GM12878 (cell line): ENCODE measurements around the gene AOAH. TPM values are rescaled to one million over a fixed set of nuclear protein-coding genes. Genes with fewer than 3 reads are reported as not detected.

Source experiments
- ATAC-seq: fragments of 200-7000 bp; cut with Tn5 transposase; 3 replicates; pipeline ENCODE4 v1.9.1; 2020; ENCODE audit warnings: mild to moderate bottlenecking, moderate library complexity
- BruUV-seq: library from RNA; stranded (reverse); fragments of 400-500 nt; replicated peaks from 2 replicates; lab custom pipeline; 2021; lab: Mats Ljungman, UMichigan
- CTCF ChIA-PET: fragments of 300-600 bp; sonication (Branson Sonifier 250); formaldehyde crosslinking; extraction: SDS; loops from one replicate; lab custom pipeline; 2021; ENCODE audit warnings: inconsistent platforms; lab: Yijun Ruan, JAX
- POLR2A ChIA-PET: fragments of 350-600 bp; formaldehyde crosslinking; extraction: SDS; loops from one replicate; lab custom pipeline; 2021; ENCODE audit warnings: inconsistent platforms; lab: Charles Lee
- RAD21 ChIA-PET: fragments of 300-600 bp; sonication (Branson Sonifier 250); formaldehyde crosslinking; loops from one replicate; lab custom pipeline; 2023; ENCODE audit warnings: antibody characterized with exemption; ENCODE audit not compliant: unreplicated experiment; lab: Charles Lee
- SMC1A ChIA-PET: fragments of 300-600 bp; sonication (Branson Sonifier 250); formaldehyde crosslinking; loops from one replicate; lab custom pipeline; 2023; ENCODE audit not compliant: unreplicated experiment, uncharacterized antibody; lab: Charles Lee
- DNase-seq: peaks from one replicate; pipeline ENCODE4 v3.0.0-alpha.2; 2011; ENCODE audit warnings: low read depth, low spot score
- FAIRE-seq: peaks from 3 replicates; lab custom pipeline; 2011; peaks lifted over from hg19 to GRCh38; lab: Jason Lieb, UNC
- H2AFZ ChIP-seq: 2 replicates; pipeline ENCODE4 v1.6.0; 2011; ENCODE audit warnings: low read depth, low read length, control low read depth; ENCODE audit not compliant: control insufficient read depth
- H3K27ac ChIP-seq: 2 replicates; pipeline ENCODE4 v1.5.1; 2011; ENCODE audit warnings: control low read depth; ENCODE audit not compliant: control insufficient read depth, insufficient read depth
- H3K27me3 ChIP-seq, 2 experiments: replicated peaks in 1 of 2; 2 replicates each; pipeline versions ENCODE4 v1.6.0 to v1.6.1; 2011; ENCODE audit warnings: low read length in 1 of 2; ENCODE audit not compliant: control insufficient read depth in 2 of 2, insufficient read depth in 2 of 2
- H3K36me3 ChIP-seq, 2 experiments: 2 replicates each; pipeline ENCODE4 v1.5.1; 2011; ENCODE audit warnings: low read length in 1 of 2; ENCODE audit not compliant: control insufficient read depth in 2 of 2, insufficient read depth in 2 of 2
- H3K4me1 ChIP-seq: 2 replicates; pipeline ENCODE4 v1.6.1; 2011; ENCODE audit warnings: mild to moderate bottlenecking, low read length, moderate library complexity, mixed read lengths; ENCODE audit not compliant: control insufficient read depth, insufficient read depth
- H3K4me2 ChIP-seq: 2 replicates; pipeline ENCODE4 v1.6.0; 2011; ENCODE audit warnings: control low read depth; ENCODE audit not compliant: control insufficient read depth, insufficient read depth
- H3K4me3 ChIP-seq: fragments of 200-600 bp; sonication (generic); 2 replicates; pipeline ENCODE4 v1.5.1; 2016
- H3K79me2 ChIP-seq: 2 replicates; pipeline ENCODE4 v1.6.0; 2011; ENCODE audit warnings: low read length; ENCODE audit not compliant: control insufficient read depth, insufficient read depth
- H3K9ac ChIP-seq: 2 replicates; pipeline ENCODE4 v1.8.0; 2011; ENCODE audit warnings: low read length, control low read depth, mixed read lengths; ENCODE audit not compliant: control insufficient read depth, insufficient read depth
- H3K9me3 ChIP-seq: replicated peaks from 3 replicates; pipeline ENCODE4 v1.5.1; 2011; ENCODE audit warnings: mild to moderate bottlenecking, low read length; ENCODE audit not compliant: control insufficient read depth, insufficient read depth
- H4K20me1 ChIP-seq: 2 replicates; pipeline ENCODE4 v1.6.0; 2011; ENCODE audit not compliant: control insufficient read depth, insufficient read depth
- BHLHE40 ChIP-seq, 2 experiments: fragments of 450-650 bp in 1 of 2; IDR thresholded peaks; 2 replicates each; pipeline ENCODE4 v1.6.1; 2011 to 2017; ENCODE audit warnings: low read depth in 2 of 2, borderline replicate concordance in 1 of 2, improper control_type of control experiment in 1 of 2, low read length in 1 of 2, mild to moderate bottlenecking in 1 of 2
- ETV6 ChIP-seq, 2 experiments: fragments of 450-650 bp in 1 of 2; IDR thresholded peaks in 1 of 2; conservative IDR thresholded peaks in 1 of 2; 2 replicates each; pipeline ENCODE4 v1.6.1; 2014; ENCODE audit warnings: antibody characterized with exemption in 1 of 2, borderline replicate concordance in 1 of 2, low read depth in 1 of 2, mild to moderate bottlenecking in 1 of 2, moderate library complexity in 1 of 2
- HCFC1 ChIP-seq: fragments of 150-350 bp; IDR thresholded peaks from 2 replicates; pipeline ENCODE4 v1.6.1; 2014; ENCODE audit warnings: low read length
- IKZF1 ChIP-seq: fragments of 450-650 bp; conservative IDR thresholded peaks from 2 replicates; pipeline ENCODE4 v1.6.1; 2017; ENCODE audit warnings: antibody characterized with exemption, mild to moderate bottlenecking
- IKZF2 ChIP-seq, 2 experiments: fragments of 450-650 bp; IDR thresholded peaks; 2 replicates each; pipeline ENCODE4 v1.6.1; 2017; ENCODE audit warnings: mild to moderate bottlenecking in 2 of 2, moderate library complexity in 2 of 2
- NFYA ChIP-seq: IDR thresholded peaks from 2 replicates; pipeline ENCODE4 v1.6.1; 2011; ENCODE audit warnings: low read depth, mild to moderate bottlenecking, low read length, improper control_type of control experiment, borderline replicate concordance
- NFYB ChIP-seq: IDR thresholded peaks from 2 replicates; pipeline ENCODE4 v1.6.1; 2011; ENCODE audit warnings: low read depth, mild to moderate bottlenecking, low read length, improper control_type of control experiment, moderate library complexity; ENCODE audit not compliant: insufficient read depth
- NR2F1 ChIP-seq: fragments of 450-650 bp; conservative IDR thresholded peaks from 2 replicates; pipeline ENCODE4 v1.6.1; 2017; ENCODE audit warnings: mild to moderate bottlenecking
- RFX5 ChIP-seq: IDR thresholded peaks from 2 replicates; pipeline ENCODE4 v1.6.1; 2011; ENCODE audit warnings: low read depth, low read length, improper control_type of control experiment
- SPI1 ChIP-seq: IDR thresholded peaks from 2 replicates; pipeline ENCODE4 v1.6.1; 2011; ENCODE audit warnings: low read depth, mild to moderate bottlenecking, low read length, moderate library complexity, borderline replicate concordance; ENCODE audit not compliant: insufficient read depth
- WGBS: methylation state at CpG from one replicate; pipeline ENCODE4 v1.1.6; 2016; ENCODE audit warnings: low lambda C conversion rate; ENCODE audit not compliant: insufficient replicate concordance, insufficient coverage; ENCODE audit errors: missing lambda C conversion rate; 5-methylcytosine and 5-hydroxymethylcytosine counted together
- in situ Hi-C: fragments of 300-500 bp; cut with MboI; formaldehyde crosslinking; loops from 9 replicates; pipeline ENCODE4 v1.14.3; 2018; ENCODE audit warnings: mixed read lengths
- intact Hi-C: fragments of 100-400 bp; cut with micrococcal nuclease; formaldehyde crosslinking; loops from one replicate; pipeline ENCODE4 v1.14.2; 2022; ENCODE audit not compliant: unreplicated experiment
- polyA plus RNA-seq, 11 experiments: library from polyadenylated mRNA; depleted of rRNA in 4 of 11; unstranded in 6 of 11; stranded (reverse) in 5 of 11; fragments of >200 nt; fragmentation: Nextera tagmentation in 4 of 11; fragmentation: Illumina TruSeq in 1 of 11; extraction: Ambion mirVana in 4 of 11; extraction: Trizol in 1 of 11; gene quantifications; 1 replicate in 1 of 11; 2 replicates in 10 of 11; pipeline versions ENCODE4 v1.2.1 to v1.2.3, GENCODE V29; 2011 to 2016; ENCODE audit warnings: inconsistent platforms in 2 of 11, missing spikeins in 2 of 11, low read depth in 1 of 11
- total RNA-seq, 4 experiments: library from RNA; depleted of rRNA in 3 of 4; stranded (reverse); fragments of >200 nt in 3 of 4; fragmentation: Illumina TruSeq in 1 of 4; extraction: Trizol in 1 of 4; gene quantifications; 2 replicates each; pipeline versions ENCODE4 v1.2.1 to v1.2.3, GENCODE V29; 2013 to 2021
- TF ChIP-seq, protein P1 (sequence below): IDR thresholded peaks from 2 replicates; pipeline ENCODE4 v1.6.1; 2012; ENCODE audit warnings: mild to moderate bottlenecking, low read depth, low read length
- TF ChIP-seq, protein P2 (sequence below): fragments of 450-650 bp; formaldehyde crosslinking; IDR thresholded peaks from 2 replicates; pipeline ENCODE4 v1.5.0; 2022; ENCODE audit warnings: mild to moderate bottlenecking, missing genetic modification characterization
- TF ChIP-seq, protein P3 (sequence below): IDR thresholded peaks from 2 replicates; pipeline ENCODE4 v1.6.1; 2011; ENCODE audit warnings: borderline replicate concordance, low read depth, mild to moderate bottlenecking, moderate library complexity, mixed read lengths, low read length; ENCODE audit not compliant: insufficient read depth; ENCODE audit errors: extremely low read length

AOAH gene
- total and polyA plus RNA-seq, 10 of the 15 experiments (the other 5 are each of a cell fraction or from before 2014, with no cell fraction given) = 0.32 to 2.8 (median 1.4) TPM

DNA sequence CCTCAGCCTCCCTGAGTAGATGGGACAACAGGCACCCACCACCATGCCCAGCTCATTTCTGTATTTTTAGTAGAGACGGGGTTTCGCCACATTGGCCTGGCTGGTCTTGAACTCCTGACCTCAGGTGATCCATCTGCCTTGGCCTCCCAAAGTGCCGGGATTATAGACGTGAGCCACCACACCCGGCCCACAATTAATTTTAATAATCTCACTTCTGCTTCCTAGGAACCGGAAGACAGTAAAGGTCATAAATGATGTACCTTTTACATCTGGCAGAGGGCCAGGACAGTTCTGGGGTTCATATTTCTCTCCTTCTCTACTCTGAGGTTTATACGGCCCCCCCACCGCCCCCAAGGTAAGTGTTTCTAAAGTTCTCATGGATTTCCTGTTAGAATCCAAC, 31.2 kb upstream of the AOAH start:
- CTCF ChIA-PET = no interaction called here
- H3K4me1 ChIP-seq = peaks cover 3% of the 10 kb centered on the region; the same call in 1 of the 2 replicates
- no peak for TF ChIP-seq NFYB
- TF ChIP-seq IKZF1 = peak; percentile 31; the same call in 1 of the 2 replicates
- no peak for TF ChIP-seq NFYA
- no peak for TF ChIP-seq HCFC1
- TF ChIP-seq BHLHE40 (IDR thresholded peaks at IDR 0.05; ENCODE audit: borderline replicate concordance in 1 of 2, low read depth in 2 of 2, low read length in 1 of 2) = peak; percentile 16 to 76; a peak in 2 of 4 replicates
- TF ChIP-seq, protein P1, sequence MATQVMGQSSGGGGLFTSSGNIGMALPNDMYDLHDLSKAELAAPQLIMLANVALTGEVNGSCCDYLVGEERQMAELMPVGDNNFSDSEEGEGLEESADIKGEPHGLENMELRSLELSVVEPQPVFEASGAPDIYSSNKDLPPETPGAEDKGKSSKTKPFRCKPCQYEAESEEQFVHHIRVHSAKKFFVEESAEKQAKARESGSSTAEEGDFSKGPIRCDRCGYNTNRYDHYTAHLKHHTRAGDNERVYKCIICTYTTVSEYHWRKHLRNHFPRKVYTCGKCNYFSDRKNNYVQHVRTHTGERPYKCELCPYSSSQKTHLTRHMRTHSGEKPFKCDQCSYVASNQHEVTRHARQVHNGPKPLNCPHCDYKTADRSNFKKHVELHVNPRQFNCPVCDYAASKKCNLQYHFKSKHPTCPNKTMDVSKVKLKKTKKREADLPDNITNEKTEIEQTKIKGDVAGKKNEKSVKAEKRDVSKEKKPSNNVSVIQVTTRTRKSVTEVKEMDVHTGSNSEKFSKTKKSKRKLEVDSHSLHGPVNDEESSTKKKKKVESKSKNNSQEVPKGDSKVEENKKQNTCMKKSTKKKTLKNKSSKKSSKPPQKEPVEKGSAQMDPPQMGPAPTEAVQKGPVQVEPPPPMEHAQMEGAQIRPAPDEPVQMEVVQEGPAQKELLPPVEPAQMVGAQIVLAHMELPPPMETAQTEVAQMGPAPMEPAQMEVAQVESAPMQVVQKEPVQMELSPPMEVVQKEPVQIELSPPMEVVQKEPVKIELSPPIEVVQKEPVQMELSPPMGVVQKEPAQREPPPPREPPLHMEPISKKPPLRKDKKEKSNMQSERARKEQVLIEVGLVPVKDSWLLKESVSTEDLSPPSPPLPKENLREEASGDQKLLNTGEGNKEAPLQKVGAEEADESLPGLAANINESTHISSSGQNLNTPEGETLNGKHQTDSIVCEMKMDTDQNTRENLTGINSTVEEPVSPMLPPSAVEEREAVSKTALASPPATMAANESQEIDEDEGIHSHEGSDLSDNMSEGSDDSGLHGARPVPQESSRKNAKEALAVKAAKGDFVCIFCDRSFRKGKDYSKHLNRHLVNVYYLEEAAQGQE = no peak
- TF ChIP-seq ETV6 (conservative IDR thresholded peaks at IDR 0.05 in 1 of 2, IDR thresholded peaks at IDR 0.05 in 1 of 2; ENCODE audit: borderline replicate concordance in 1 of 2, low read depth in 1 of 2) = no peak
- TF ChIP-seq RFX5 = no peak
- TF ChIP-seq NR2F1 = peak; percentile 80
- TF ChIP-seq SPI1 = peak; percentile 71; the same call in 1 of the 2 replicates
- TF ChIP-seq, protein P2, sequence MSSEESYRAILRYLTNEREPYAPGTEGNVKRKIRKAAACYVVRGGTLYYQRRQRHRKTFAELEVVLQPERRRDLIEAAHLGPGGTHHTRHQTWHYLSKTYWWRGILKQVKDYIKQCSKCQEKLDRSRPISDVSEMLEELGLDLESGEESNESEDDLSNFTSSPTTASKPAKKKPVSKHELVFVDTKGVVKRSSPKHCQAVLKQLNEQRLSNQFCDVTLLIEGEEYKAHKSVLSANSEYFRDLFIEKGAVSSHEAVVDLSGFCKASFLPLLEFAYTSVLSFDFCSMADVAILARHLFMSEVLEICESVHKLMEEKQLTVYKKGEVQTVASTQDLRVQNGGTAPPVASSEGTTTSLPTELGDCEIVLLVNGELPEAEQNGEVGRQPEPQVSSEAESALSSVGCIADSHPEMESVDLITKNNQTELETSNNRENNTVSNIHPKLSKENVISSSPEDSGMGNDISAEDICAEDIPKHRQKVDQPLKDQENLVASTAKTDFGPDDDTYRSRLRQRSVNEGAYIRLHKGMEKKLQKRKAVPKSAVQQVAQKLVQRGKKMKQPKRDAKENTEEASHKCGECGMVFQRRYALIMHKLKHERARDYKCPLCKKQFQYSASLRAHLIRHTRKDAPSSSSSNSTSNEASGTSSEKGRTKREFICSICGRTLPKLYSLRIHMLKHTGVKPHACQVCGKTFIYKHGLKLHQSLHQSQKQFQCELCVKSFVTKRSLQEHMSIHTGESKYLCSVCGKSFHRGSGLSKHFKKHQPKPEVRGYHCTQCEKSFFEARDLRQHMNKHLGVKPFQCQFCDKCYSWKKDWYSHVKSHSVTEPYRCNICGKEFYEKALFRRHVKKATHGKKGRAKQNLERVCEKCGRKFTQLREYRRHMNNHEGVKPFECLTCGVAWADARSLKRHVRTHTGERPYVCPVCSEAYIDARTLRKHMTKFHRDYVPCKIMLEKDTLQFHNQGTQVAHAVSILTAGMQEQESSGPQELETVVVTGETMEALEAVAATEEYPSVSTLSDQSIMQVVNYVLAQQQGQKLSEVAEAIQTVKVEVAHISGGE (CRISPR knock-in tag) = no peak
- TF ChIP-seq, protein P3, sequence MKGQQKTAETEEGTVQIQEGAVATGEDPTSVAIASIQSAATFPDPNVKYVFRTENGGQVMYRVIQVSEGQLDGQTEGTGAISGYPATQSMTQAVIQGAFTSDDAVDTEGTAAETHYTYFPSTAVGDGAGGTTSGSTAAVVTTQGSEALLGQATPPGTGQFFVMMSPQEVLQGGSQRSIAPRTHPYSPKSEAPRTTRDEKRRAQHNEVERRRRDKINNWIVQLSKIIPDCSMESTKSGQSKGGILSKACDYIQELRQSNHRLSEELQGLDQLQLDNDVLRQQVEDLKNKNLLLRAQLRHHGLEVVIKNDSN = no peak
- 0 out of 4 replicates have a peak, but pooled peaks have one; percentile 21 to 34 for TF ChIP-seq IKZF2 (IDR thresholded peaks at IDR 0.05)
- TF ChIP-seq, all 136 proteins: peak for 5
- in situ Hi-C loops (no loop called here), intact Hi-C loops (no loop called here)
- RAD21 ChIA-PET = interaction anchor here (1.4 kb wide), 1 partner anchor 8 kb away, joined by 3 read pairs; no protein-coding TSS in a partner anchor
- no peak for FAIRE-seq
- BruUV-seq = no TSS peak
- no peaks in the 10 kb centered on the region for H3K36me3 ChIP-seq
- H4K20me1 ChIP-seq = no peaks in the 10 kb centered on the region
- H3K27ac ChIP-seq = no peak overlapping the region
- H3K9me3 ChIP-seq = no peaks in the 10 kb centered on the region
- SMC1A ChIA-PET = interaction anchor here (1.1 kb wide), 2 partner anchors 13 to 112 kb away, joined by 4 read pairs; no protein-coding TSS in a partner anchor
- H3K79me2 ChIP-seq = no peaks in the 10 kb centered on the region
- ATAC-seq = peak; percentile 70
- POLR2A ChIA-PET = no interaction called here
- DNase-seq = no peak
- H3K27me3 ChIP-seq = no peaks in the 10 kb centered on the region
- no peak overlapping the region for H2AFZ ChIP-seq
- WGBS = 13% methylated on average over 7 of the region's 8 CpGs
- no peak overlapping the region for H3K4me2 ChIP-seq
- H3K9ac ChIP-seq = no peak overlapping the region
- H3K4me3 ChIP-seq = no peak overlapping the region
